ENCODE results near the gene NEO1.

Gene NEO1

DNA sequence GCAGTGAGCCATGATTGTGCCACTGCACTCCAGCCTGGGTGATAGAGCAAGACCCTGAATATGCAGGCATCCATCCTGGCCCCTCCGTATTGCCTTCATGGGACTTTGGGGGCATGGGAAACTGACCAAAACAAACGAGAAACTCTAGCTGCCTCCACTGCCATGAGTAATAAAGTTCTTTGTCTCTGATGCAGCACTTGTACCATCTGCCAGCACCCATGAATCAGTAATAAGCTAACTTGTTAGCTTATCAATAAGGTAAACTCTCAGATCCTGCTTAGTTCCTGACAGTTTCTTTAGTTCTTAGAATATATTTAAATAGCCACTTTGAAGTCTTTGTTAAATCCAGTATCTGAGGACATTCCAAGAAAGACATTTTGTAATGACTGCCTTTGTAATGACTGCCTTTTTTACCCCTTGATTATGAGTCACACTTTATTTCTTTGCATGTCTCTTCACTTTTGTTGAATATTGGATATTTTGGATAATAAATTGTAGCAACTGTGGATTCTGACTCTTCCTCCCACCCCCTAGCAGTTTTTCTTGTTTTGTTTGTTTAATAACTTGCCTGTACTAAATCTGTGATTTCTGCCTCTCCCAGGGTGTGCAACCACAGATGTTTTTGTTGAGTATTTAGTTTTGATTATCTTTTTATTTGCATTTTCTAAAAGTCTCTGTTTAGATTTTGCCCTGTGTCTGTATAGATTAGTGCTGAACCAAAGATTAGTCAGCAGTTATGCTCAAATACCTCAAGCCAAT lies 179.6 kb downstream of the NEO1 start:
- no peaks in the 10 kb centered on the region for H3K9me2 ChIP-seq (ENCODE audit: low read depth, low read length)
- H3K4me2 ChIP-seq (ENCODE audit: low read length): no peak overlapping the region
- no peak overlapping the region for H3K27ac ChIP-seq (ENCODE audit: low read depth, low read length, poor library complexity, severe bottlenecking)
- TF ChIP-seq EZH2 (IDR thresholded peaks at IDR 0.05; ENCODE audit: borderline replicate concordance, low read length): no peak
- TF ChIP-seq, protein P1, sequence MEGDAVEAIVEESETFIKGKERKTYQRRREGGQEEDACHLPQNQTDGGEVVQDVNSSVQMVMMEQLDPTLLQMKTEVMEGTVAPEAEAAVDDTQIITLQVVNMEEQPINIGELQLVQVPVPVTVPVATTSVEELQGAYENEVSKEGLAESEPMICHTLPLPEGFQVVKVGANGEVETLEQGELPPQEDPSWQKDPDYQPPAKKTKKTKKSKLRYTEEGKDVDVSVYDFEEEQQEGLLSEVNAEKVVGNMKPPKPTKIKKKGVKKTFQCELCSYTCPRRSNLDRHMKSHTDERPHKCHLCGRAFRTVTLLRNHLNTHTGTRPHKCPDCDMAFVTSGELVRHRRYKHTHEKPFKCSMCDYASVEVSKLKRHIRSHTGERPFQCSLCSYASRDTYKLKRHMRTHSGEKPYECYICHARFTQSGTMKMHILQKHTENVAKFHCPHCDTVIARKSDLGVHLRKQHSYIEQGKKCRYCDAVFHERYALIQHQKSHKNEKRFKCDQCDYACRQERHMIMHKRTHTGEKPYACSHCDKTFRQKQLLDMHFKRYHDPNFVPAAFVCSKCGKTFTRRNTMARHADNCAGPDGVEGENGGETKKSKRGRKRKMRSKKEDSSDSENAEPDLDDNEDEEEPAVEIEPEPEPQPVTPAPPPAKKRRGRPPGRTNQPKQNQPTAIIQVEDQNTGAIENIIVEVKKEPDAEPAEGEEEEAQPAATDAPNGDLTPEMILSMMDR (IDR thresholded peaks at IDR 0.05; ENCODE audit: low read length): no peak
- no peaks in the 10 kb centered on the region for H3K9me3 ChIP-seq (ENCODE audit: low read length)
- no peaks in the 10 kb centered on the region for H3K79me2 ChIP-seq (ENCODE audit: insufficient read depth, low read length)
- no peaks in the 10 kb centered on the region for H3F3A ChIP-seq (ENCODE audit: insufficient read depth, low read length)
- no peak overlapping the region for H3K9ac ChIP-seq (ENCODE audit: low read length)
- H3K4me1 ChIP-seq (ENCODE audit: insufficient read depth, low read length, severe bottlenecking): no peaks in the 10 kb centered on the region
- no peak overlapping the region for H2AFZ ChIP-seq (ENCODE audit: low read length)
- H3K36me3 ChIP-seq (ENCODE audit: insufficient read depth, low read length): no peaks in the 10 kb centered on the region
- no peaks in the 10 kb centered on the region for H3K27me3 ChIP-seq (ENCODE audit: insufficient read depth, low read length)
- no peaks in the 10 kb centered on the region for H4K20me1 ChIP-seq (ENCODE audit: insufficient read depth, low read length)
- H3K4me3 ChIP-seq (ENCODE audit: low read depth, low read length, poor library complexity, severe bottlenecking): no peak overlapping the region

DNA sequence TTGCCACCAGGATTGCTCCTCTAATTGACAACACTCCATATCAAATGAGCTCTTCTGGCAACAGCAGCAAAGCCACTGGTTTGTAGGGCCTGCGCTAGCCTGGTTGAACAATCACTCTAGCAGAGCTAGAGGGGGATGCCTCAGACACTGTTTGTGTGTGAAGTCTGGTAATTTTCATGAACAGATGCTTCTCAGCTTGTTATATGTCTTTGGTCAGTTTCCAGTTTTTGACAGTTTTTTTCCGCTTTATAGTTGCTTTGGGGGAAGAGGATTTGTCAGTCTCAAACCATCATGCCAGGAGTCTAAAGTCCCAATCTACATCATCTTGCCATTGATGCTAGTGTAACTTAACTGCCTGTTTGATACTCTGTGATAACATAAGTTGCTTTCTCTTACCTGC lies 180.5 kb downstream of the NEO1 start:
- H3K9me2 ChIP-seq (ENCODE audit: low read depth, low read length): no peaks in the 10 kb centered on the region
- H3K27ac ChIP-seq (ENCODE audit: low read depth, low read length, poor library complexity, severe bottlenecking): no peak overlapping the region
- no peak overlapping the region for H3K4me3 ChIP-seq (ENCODE audit: low read depth, low read length, poor library complexity, severe bottlenecking)
- H4K20me1 ChIP-seq (ENCODE audit: insufficient read depth, low read length): no peaks in the 10 kb centered on the region
- no peak for TF ChIP-seq EZH2 (IDR thresholded peaks at IDR 0.05; ENCODE audit: borderline replicate concordance, low read length)
- TF ChIP-seq, protein P1 (IDR thresholded peaks at IDR 0.05; ENCODE audit: low read length): no peak
- no peaks in the 10 kb centered on the region for H3K4me1 ChIP-seq (ENCODE audit: insufficient read depth, low read length, severe bottlenecking)
- H3F3A ChIP-seq (ENCODE audit: insufficient read depth, low read length): no peaks in the 10 kb centered on the region
- H3K9me3 ChIP-seq (ENCODE audit: low read length): no peaks in the 10 kb centered on the region
- no peaks in the 10 kb centered on the region for H3K36me3 ChIP-seq (ENCODE audit: insufficient read depth, low read length)
- H3K9ac ChIP-seq (ENCODE audit: low read length): no peak overlapping the region
- no peak overlapping the region for H2AFZ ChIP-seq (ENCODE audit: low read length)
- no peaks in the 10 kb centered on the region for H3K27me3 ChIP-seq (ENCODE audit: insufficient read depth, low read length)
- H3K4me2 ChIP-seq (ENCODE audit: low read length): no peak overlapping the region
- no peaks in the 10 kb centered on the region for H3K79me2 ChIP-seq (ENCODE audit: insufficient read depth, low read length)

DNA sequence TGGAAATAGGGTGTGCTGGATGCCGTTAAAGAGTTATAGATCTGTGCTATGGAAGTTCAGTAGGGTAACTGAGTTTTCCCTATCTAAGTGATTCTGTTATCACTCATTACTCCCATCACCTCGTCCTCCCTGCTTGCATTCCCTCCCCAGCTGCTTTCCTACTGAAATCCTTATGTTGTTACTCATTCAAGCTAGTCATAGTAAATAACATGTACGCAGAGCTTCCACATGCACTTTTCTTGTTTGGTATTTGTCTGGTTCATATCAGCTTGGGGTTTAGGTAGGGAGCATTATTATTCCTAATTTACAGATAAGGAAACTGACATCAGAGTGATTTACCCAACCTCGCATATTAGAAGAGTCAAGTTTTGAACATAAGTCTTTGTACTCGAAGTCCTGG lies 181.4 kb downstream of the NEO1 start:
- Histone ChIP-seq H3K9ac (ENCODE audit: low read length) (no peak overlapping the region), H3K79me2 (ENCODE audit: insufficient read depth, low read length) (no peaks in the 10 kb centered on the region), H3K27ac (ENCODE audit: low read depth, low read length, poor library complexity, severe bottlenecking) (no peak overlapping the region), H3K4me3 (ENCODE audit: low read depth, low read length, poor library complexity, severe bottlenecking) (no peak overlapping the region), H3K27me3 (ENCODE audit: insufficient read depth, low read length) (no peaks in the 10 kb centered on the region), H4K20me1 (ENCODE audit: insufficient read depth, low read length) (no peaks in the 10 kb centered on the region), H3K9me2 (ENCODE audit: low read depth, low read length) (no peaks in the 10 kb centered on the region), H3K36me3 (ENCODE audit: insufficient read depth, low read length) (no peaks in the 10 kb centered on the region), H3F3A (ENCODE audit: insufficient read depth, low read length) (no peaks in the 10 kb centered on the region), H3K9me3 (ENCODE audit: low read length) (no peaks in the 10 kb centered on the region), H3K4me1 (ENCODE audit: insufficient read depth, low read length, severe bottlenecking) (no peaks in the 10 kb centered on the region), H3K4me2 (ENCODE audit: low read length) (no peak overlapping the region), H2AFZ (ENCODE audit: low read length) (no peak overlapping the region)
- TF ChIP-seq, protein P1 (IDR thresholded peaks at IDR 0.05; ENCODE audit: low read length): no peak
- no peak for TF ChIP-seq EZH2 (IDR thresholded peaks at IDR 0.05; ENCODE audit: borderline replicate concordance, low read length)

All from OCI-LY1 (cell line).